HL-60 (cell line): Measurements from ENCODE around the gene TELO2.
A peak's percentile ranks its signal among the peaks of the same experiment; 100 is the strongest.

Experiments
- DNase-seq, 2 experiments: peaks; one replicate each; pipeline ENCODE4 v3.0.0-alpha.2; 2010 to 2020; ENCODE audit warnings: low read depth in 1 of 2, low spot score in 1 of 2
- H3K27ac ChIP-seq: fragments of 250-450 bp; sonication (Bioruptor Pico); replicated peaks from 2 replicates; pipeline ENCODE4 v1.5.1; 2020; ENCODE audit warnings: mild to moderate bottlenecking, moderate library complexity
- H3K27me3 ChIP-seq: fragments of 250-450 bp; sonication (Bioruptor Pico); 2 replicates; pipeline ENCODE4 v1.5.1; 2021; ENCODE audit warnings: mild to moderate bottlenecking, moderate library complexity; ENCODE audit not compliant: insufficient read depth, poor library complexity, severe bottlenecking
- H3K4me3 ChIP-seq: replicated peaks from 2 replicates; pipeline ENCODE4 v1.5.1; 2011; ENCODE audit warnings: mild to moderate bottlenecking, control low read depth, low read length; ENCODE audit not compliant: insufficient read depth
- GABPA ChIP-seq: IDR thresholded peaks from 2 replicates; pipeline ENCODE4 v1.6.1; 2012; ENCODE audit warnings: low read depth
- POLR2AphosphoS5 ChIP-seq: IDR thresholded peaks from 2 replicates; pipeline ENCODE4 v1.6.1; 2012; ENCODE audit warnings: low read depth
- SPI1 ChIP-seq: IDR thresholded peaks from 2 replicates; pipeline ENCODE4 v1.6.1; 2012; ENCODE audit warnings: low read depth, mild to moderate bottlenecking, borderline replicate concordance
- TF ChIP-seq, protein P1 (sequence below): IDR thresholded peaks from 2 replicates; pipeline ENCODE4 v1.6.1; 2012; ENCODE audit warnings: low read depth; ENCODE audit not compliant: insufficient replicate concordance
- TF ChIP-seq, protein P2 (sequence below): IDR thresholded peaks from one replicate; pipeline ENCODE4 v1.5.1; 2011; ENCODE audit warnings: low read length, control low read depth, inconsistent platforms; ENCODE audit not compliant: insufficient read depth

The TELO2 gene

DNA sequence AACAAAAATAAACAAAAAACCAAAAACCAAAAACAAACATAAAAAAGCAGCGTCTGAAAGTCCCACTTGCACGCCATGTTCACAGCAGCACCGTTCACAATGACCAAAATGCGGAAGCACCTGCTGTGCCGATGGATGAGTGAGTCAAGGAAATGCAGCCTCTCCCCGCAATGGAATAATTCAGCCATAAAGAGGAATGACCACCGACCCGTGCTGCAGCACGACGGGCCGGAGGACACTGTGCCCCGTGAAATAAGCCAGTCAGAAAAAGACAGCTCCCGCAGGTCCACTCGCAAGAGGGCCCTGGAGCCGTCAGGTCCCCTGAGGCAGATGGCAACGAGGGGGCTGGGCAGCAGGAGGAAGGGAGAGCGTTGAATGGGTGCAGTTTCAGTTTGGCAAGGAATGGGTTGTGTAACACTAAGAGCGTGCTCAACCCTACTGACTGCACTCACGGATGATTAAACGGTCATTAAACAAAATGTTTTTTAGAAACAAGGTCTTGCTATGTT, 23.4 kb upstream of the TELO2 start:
- peak overlapping the region; percentile 73 for H3K4me3 ChIP-seq
- H3K27ac ChIP-seq = peak overlapping the region; percentile 99
- peak; percentile 91 to 92 for DNase-seq
- no peaks in the 10 kb centered on the region for H3K27me3 ChIP-seq
- TF ChIP-seq, protein P1, sequence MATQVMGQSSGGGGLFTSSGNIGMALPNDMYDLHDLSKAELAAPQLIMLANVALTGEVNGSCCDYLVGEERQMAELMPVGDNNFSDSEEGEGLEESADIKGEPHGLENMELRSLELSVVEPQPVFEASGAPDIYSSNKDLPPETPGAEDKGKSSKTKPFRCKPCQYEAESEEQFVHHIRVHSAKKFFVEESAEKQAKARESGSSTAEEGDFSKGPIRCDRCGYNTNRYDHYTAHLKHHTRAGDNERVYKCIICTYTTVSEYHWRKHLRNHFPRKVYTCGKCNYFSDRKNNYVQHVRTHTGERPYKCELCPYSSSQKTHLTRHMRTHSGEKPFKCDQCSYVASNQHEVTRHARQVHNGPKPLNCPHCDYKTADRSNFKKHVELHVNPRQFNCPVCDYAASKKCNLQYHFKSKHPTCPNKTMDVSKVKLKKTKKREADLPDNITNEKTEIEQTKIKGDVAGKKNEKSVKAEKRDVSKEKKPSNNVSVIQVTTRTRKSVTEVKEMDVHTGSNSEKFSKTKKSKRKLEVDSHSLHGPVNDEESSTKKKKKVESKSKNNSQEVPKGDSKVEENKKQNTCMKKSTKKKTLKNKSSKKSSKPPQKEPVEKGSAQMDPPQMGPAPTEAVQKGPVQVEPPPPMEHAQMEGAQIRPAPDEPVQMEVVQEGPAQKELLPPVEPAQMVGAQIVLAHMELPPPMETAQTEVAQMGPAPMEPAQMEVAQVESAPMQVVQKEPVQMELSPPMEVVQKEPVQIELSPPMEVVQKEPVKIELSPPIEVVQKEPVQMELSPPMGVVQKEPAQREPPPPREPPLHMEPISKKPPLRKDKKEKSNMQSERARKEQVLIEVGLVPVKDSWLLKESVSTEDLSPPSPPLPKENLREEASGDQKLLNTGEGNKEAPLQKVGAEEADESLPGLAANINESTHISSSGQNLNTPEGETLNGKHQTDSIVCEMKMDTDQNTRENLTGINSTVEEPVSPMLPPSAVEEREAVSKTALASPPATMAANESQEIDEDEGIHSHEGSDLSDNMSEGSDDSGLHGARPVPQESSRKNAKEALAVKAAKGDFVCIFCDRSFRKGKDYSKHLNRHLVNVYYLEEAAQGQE = peak; percentile 58
- peak; percentile 88 for TF ChIP-seq POLR2AphosphoS5
- 0 out of 2 replicates have a peak, but pooled peaks have one; percentile 25 for TF ChIP-seq GABPA
- TF ChIP-seq SPI1 = peak; percentile 69; the same call in 1 of the 2 replicates
- TF ChIP-seq, protein P2, sequence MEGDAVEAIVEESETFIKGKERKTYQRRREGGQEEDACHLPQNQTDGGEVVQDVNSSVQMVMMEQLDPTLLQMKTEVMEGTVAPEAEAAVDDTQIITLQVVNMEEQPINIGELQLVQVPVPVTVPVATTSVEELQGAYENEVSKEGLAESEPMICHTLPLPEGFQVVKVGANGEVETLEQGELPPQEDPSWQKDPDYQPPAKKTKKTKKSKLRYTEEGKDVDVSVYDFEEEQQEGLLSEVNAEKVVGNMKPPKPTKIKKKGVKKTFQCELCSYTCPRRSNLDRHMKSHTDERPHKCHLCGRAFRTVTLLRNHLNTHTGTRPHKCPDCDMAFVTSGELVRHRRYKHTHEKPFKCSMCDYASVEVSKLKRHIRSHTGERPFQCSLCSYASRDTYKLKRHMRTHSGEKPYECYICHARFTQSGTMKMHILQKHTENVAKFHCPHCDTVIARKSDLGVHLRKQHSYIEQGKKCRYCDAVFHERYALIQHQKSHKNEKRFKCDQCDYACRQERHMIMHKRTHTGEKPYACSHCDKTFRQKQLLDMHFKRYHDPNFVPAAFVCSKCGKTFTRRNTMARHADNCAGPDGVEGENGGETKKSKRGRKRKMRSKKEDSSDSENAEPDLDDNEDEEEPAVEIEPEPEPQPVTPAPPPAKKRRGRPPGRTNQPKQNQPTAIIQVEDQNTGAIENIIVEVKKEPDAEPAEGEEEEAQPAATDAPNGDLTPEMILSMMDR = no peak

DNA sequence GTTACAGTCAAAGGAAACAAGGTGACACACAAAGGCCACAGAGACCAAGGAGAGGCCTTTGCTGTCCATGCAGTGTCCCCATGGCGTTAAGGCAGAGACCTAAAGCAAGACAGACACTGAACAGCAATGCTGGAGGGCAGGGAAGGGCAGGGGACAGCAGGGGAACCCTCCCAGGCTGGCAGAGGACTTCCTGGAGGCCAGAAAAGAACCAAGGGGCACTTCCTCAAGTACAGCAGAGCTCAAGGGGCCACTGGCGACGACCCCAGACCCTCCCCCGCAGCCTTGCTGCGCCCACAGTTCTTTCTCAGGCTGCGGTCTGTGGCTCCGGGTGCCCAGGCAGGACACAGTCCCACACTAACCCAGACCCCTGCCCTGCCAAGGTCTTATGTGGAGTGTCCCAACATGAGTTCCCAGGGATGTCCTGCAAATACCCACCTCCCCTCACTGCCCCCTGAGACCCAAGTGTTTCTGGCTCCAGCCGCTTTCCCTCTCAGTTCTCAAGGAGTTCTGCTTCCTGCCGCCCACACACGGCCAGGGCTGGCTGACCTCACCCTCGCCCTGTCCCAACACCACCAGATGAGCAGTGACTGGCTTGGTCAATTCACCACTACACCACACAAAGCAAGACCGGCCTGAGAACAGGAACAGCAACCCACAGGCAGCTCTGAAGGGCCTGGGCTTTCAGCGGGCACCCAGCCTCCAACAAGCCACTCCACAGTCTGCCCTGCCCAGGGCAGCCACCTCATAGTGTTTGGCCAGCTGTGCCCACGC, 22.5 kb upstream of the TELO2 start:
- Histone ChIP-seq H3K27ac (peak overlapping the region; percentile 99), H3K4me3 (peak overlapping the region; percentile 73), H3K27me3 (no peaks in the 10 kb centered on the region)
- TF ChIP-seq SPI1 = peak; percentile 68; the same call in 1 of the 2 replicates
- no peak; the same call in 1 of the 2 replicates for TF ChIP-seq POLR2AphosphoS5
- DNase-seq = peak; percentile 86 to 92

DNA sequence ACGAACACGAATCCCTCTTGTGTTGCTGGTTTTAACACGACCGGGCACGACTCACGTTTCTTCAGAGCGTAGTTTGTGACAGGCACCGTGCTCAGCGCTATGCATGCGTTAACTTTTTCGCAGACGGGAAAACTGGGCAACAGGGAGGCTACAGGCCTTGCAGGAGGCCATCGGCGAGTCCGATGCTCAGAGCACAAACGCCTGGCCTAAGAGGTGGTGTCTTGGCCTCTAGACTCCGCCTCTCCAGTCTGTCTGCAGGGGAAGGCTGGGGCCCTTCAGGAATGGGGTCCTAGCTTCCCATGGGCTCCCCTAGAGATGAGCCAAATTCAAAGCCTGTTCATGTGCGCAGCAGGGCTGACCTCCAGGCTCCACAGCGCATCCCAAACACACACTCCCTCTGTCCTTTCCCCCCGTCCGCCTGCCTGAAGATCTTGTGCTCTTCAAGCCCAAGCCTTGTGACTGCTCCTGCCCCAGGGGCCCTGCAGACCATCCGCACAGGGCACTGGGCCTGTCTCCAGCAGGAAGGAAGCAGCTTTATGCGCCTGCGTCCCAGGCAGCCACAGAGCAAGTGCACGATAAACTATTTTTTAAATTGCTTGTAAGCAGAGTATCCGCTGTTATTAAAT, 21.5 kb upstream of the TELO2 start:
- TF ChIP-seq, protein P2 = no peak
- TF ChIP-seq GABPA (no peak), POLR2AphosphoS5 (peak; percentile 74; the same call in 1 of the 2 replicates), SPI1 (no peak; the same call in 1 of the 2 replicates)
- TF ChIP-seq, protein P1 = peak; percentile 8
- Histone ChIP-seq H3K4me3 (peak overlapping the region; percentile 73), H3K27ac (peak overlapping the region; percentile 99), H3K27me3 (no peaks in the 10 kb centered on the region)
- DNase-seq = peak; percentile 63 to 75

DNA sequence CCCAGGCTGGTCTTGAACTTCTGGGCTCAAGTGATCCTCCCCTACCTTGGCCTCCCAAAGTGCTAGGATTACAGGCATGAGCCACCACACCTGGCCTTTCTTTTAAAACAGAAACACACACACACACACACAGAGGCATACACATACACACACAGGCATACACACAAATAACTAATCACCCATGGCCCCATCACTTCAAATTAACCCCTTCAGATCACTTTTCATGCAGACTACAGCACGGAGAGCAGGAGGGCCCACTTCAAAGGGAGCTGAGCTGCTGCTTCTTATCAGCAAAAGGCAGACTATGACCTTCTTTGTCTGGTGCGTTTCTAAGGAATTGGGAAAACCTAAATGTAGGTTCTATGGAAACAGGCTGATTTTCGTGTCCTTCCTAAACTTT, 20.2 kb upstream of the TELO2 start:
- TF ChIP-seq, protein P1 = no peak
- TF ChIP-seq POLR2AphosphoS5 (no peak), SPI1 (no peak), GABPA (no peak)
- TF ChIP-seq, protein P2 = no peak
- H3K27me3 ChIP-seq = no peaks in the 10 kb centered on the region
- peak overlapping the region; percentile 99 for H3K27ac ChIP-seq
- peak; percentile 9 to 43 for DNase-seq
- H3K4me3 ChIP-seq = peak overlapping the region; percentile 73
